Endodermal cell (in vitro differentiated cells): Measurements from ENCODE around the gene ADRA2B. TPM values are rescaled to one million over a fixed set of nuclear protein-coding genes. Genes with fewer than 3 reads are reported as not detected.

Experiments
- DNase-seq: peaks from one replicate; pipeline ENCODE4 v3.0.0-alpha.2; 2017
- H3K27ac ChIP-seq: 2 replicates; pipeline ENCODE4 v1.5.1; 2013; ENCODE audit warnings: mild to moderate bottlenecking, low read depth, low read length, moderate library complexity
- H3K27me3 ChIP-seq: 2 replicates; pipeline ENCODE4 v1.6.1; 2013; ENCODE audit warnings: mild to moderate bottlenecking, low read length, moderate library complexity; ENCODE audit not compliant: insufficient read depth, control insufficient read depth, poor library complexity, severe bottlenecking
- H3K36me3 ChIP-seq: 2 replicates; pipeline ENCODE4 v1.7.0; 2013; ENCODE audit warnings: mild to moderate bottlenecking, low read length, moderate library complexity; ENCODE audit not compliant: control insufficient read depth, insufficient read depth
- H3K4me1 ChIP-seq: one replicate; pipeline ENCODE4 v1.7.0; 2013; ENCODE audit warnings: low read length; ENCODE audit not compliant: control insufficient read depth, insufficient read depth
- H3K4me3 ChIP-seq: 2 replicates; pipeline ENCODE4 v1.5.1; 2013; ENCODE audit warnings: mild to moderate bottlenecking, low read length, moderate library complexity
- H3K9ac ChIP-seq: 2 replicates; pipeline ENCODE4 v1.6.1; 2013; ENCODE audit warnings: mild to moderate bottlenecking, low read length, moderate library complexity; ENCODE audit not compliant: poor library complexity, severe bottlenecking; ENCODE audit errors: extremely low read depth
- H3K9me3 ChIP-seq: 2 replicates; pipeline ENCODE4 v1.6.1; 2013; ENCODE audit warnings: mild to moderate bottlenecking, low read length, moderate library complexity; ENCODE audit not compliant: control insufficient read depth
- H3K27ac Mint-ChIP-seq: 2 replicates; pipeline ENCODE4 v1.8.0; 2020; ENCODE audit warnings: mixed read lengths
- H3K27me3 Mint-ChIP-seq: 2 replicates; pipeline ENCODE4 v1.8.0; 2021; ENCODE audit warnings: mild to moderate bottlenecking, mixed read lengths; ENCODE audit not compliant: insufficient read depth
- H3K36me3 Mint-ChIP-seq: 2 replicates; pipeline ENCODE4 v1.8.0; 2020; ENCODE audit warnings: low read depth, mixed read lengths
- H3K4me1 Mint-ChIP-seq: 2 replicates; pipeline ENCODE4 v1.8.0; 2020; ENCODE audit warnings: mixed read lengths
- H3K4me3 Mint-ChIP-seq: 2 replicates; pipeline ENCODE4 v1.8.0; 2020; ENCODE audit warnings: mild to moderate bottlenecking, moderate library complexity, mixed read lengths
- H3K9me3 Mint-ChIP-seq: 2 replicates; pipeline ENCODE4 v1.8.0; 2020; ENCODE audit warnings: mild to moderate bottlenecking, mixed read lengths
- CTCF ChIP-seq: fragments of 200-600 bp; sonication (generic); conservative IDR thresholded peaks from 2 replicates; pipeline ENCODE4 v1.5.0; 2021; ENCODE audit warnings: antibody characterized with exemption, mild to moderate bottlenecking
- WGBS, 2 experiments: methylation state at CpG; one replicate each; pipeline versions ENCODE4 v1.1.5 to v1.1.7; 2013; ENCODE audit warnings: missing lambda C conversion rate in 2 of 2, mixed read lengths in 1 of 2; ENCODE audit not compliant: insufficient coverage in 1 of 2, insufficient read length in 1 of 2; 5-methylcytosine and 5-hydroxymethylcytosine counted together
- total RNA-seq, 2 donors: library from RNA; stranded (reverse); fragmentation: NEBNext Ultra II Directional in 1 of 2; extraction: Animal tissue kit (Norgen Biotek cat#: 25700) in 1 of 2; gene quantifications; 2 replicates in 1 of 2; 3 replicates in 1 of 2; pipeline ENCODE4 v1.2.1, GENCODE V29; 2021

ADRA2B gene
- total RNA-seq, 2 donors from 2014 or later = 2.4 to 3.8 TPM

DNA sequence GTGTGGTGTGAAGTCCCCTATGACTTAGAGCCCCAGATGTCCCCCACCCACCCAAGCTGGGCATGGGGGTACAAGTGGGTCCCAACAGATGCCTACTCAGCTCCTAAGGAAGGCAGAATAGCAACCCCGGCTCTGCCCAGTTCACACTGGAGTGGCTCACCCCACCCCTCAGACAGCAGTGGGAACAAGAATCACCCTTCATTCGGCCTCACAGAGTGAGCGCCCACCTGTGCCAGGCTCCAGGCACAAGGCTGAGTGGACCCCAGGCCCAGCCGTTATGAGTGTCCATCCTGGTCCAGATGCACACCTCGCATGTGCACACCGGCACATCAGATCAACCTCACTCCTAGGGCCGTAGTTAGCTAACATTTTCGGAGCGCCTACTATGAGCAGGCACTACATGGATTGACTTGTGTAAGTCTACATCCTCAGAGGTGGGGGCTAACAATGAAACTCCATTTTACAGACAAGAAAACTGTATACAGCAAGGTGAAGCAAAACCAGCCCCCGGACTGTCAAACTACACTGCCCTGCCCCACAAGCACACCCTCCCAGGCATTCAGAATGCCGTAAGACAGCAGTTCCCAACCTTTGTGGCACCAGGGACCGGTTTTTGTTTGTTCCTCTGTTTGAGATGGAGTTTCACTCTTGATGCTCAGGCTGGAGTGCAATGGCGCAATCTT lies 24.7 kb upstream of the ADRA2B start:
- H3K4me1 ChIP-seq = no peaks in the 10 kb centered on the region
- H3K9me3 Mint-ChIP-seq = no peaks in the 10 kb centered on the region
- H3K27me3 ChIP-seq = peaks cover 22% of the 10 kb centered on the region
- no peak overlapping the region for H3K27ac Mint-ChIP-seq
- DNase-seq = no peak
- no peaks in the 10 kb centered on the region for H3K36me3 Mint-ChIP-seq
- no peaks in the 10 kb centered on the region for H3K36me3 ChIP-seq
- 90 to 92% methylated on average over 7 to 13 of the region's 13 CpGs for WGBS, 2 experiments
- no peak overlapping the region for H3K4me3 Mint-ChIP-seq
- H3K4me3 ChIP-seq = no peak overlapping the region
- peaks cover 7% of the 10 kb centered on the region for H3K4me1 Mint-ChIP-seq
- no peak overlapping the region for H3K9ac ChIP-seq
- no peak for TF ChIP-seq CTCF
- no peak overlapping the region for H3K27ac ChIP-seq
- no peaks in the 10 kb centered on the region for H3K9me3 ChIP-seq
- peaks cover 25% of the 10 kb centered on the region for H3K27me3 Mint-ChIP-seq

DNA sequence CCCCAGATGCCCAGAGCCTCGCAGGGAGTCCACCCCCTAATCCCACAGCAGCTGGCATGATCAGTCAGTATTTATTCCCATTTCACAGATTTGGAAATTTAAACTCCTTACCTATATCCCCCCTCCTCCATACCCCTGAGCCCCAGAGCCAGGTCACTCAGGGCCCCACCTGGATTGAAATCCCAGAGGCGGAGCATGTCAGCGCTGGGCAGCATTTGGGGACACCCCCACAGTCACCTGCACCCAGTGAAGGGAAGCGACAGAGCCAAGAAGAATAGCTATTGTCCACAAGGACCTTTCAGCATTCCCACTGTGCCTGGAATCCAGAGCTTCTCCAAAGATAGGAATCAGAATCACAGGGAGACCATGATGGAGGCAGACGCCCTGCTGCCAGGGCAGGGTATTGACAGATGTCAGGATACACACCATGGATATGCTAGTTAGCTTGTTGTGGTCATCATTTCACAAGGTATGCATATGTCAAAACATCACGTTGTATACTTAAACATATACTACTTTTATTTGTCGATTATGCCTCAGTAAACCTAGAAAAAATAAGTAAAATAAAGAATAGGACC lies 22.9 kb upstream of the ADRA2B start:
- H3K36me3 ChIP-seq = no peaks in the 10 kb centered on the region
- peaks cover 24% of the 10 kb centered on the region for H3K27me3 Mint-ChIP-seq
- TF ChIP-seq CTCF = peak; percentile 25
- no peaks in the 10 kb centered on the region for H3K36me3 Mint-ChIP-seq
- H3K4me1 ChIP-seq = no peaks in the 10 kb centered on the region
- no peaks in the 10 kb centered on the region for H3K9me3 ChIP-seq
- H3K27ac Mint-ChIP-seq = no peak overlapping the region
- no peaks in the 10 kb centered on the region for H3K9me3 Mint-ChIP-seq
- 70 to 81% methylated on average over 4 to 7 of the region's 7 CpGs for WGBS, 2 experiments
- H3K4me3 ChIP-seq = no peak overlapping the region
- no peak for DNase-seq
- H3K9ac ChIP-seq = no peak overlapping the region
- H3K4me3 Mint-ChIP-seq = no peak overlapping the region
- H3K4me1 Mint-ChIP-seq = peaks cover 3% of the 10 kb centered on the region
- no peak overlapping the region for H3K27ac ChIP-seq
- peaks cover 5% of the 10 kb centered on the region for H3K27me3 ChIP-seq

DNA sequence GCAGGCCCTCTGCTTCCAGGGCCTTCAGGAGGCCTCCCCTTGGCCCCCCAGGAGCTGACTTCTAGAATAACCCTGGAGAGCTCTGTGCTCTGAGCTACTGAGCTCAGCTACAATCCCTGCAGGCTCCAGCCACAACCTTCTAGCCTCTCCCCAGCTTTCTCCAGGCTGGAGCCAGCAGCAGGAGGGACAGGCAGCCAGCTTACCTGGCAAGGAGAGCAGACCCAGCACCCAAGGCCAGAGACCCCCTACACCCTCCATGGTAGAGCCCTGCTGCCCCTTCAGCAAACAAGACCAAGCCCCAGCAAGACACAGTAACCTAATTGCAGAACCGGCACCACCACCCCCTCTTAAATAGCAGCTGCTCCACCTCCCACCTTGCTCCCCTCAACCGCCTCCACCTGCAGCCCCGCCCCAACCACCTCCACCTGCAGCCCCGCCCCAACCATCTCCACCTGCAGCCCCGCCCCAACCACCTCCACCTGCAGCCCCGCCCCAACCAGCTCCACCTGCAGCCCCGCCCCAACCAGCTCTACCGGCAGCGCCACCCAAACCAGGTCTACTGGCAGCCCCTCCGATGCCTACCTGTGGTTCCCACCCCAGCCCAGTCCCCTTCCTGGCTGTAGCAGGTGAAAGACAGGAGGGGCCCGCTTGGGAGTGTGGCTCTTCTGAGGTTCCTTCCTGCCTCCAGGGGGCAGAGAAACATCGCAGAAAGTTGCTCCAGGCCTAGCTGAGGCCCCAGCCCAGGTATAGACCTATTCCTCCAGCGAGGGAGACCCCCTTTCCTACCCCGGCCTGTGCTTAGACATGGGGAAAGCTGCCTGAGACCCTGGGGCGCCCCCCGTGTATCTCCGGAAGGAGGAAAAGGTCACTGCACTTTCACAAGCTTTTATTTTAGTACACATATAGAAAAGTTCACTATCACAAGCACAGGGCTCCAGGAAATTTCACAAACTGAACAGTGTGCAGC lies 22.1 kb upstream of the ADRA2B start, which contains the start of gene ASTL:
ASTL (minus strand) TSS at position 324 of the 967 bp plus-strand sequence; CDS start at position 258, 66 bp downstream.
- H3K4me3 ChIP-seq = no peak within 1 kb of the TSS
- Mint-ChIP-seq H3K4me1 (peaks cover 2% of the 10 kb centered on the region), H3K27ac (no peak within 1 kb of the TSS), H3K4me3 (no peak within 1 kb of the TSS), H3K27me3 (peaks cover 22% of the 10 kb centered on the region), H3K9me3 (no peaks in the 10 kb centered on the region), H3K36me3 (no peaks in the 10 kb centered on the region)
- H3K36me3 ChIP-seq = no peaks in the 10 kb centered on the region
- peak; percentile 81 for TF ChIP-seq CTCF
- no peaks in the 10 kb centered on the region for H3K4me1 ChIP-seq
- H3K27me3 ChIP-seq = no peaks in the 10 kb centered on the region
- no peak within 1 kb of the TSS for H3K27ac ChIP-seq
- WGBS, 2 experiments = 35% methylated on average over 17 of the region's 17 CpGs; no CpG with 5 or more reads in 1 of the 2 experiments
- no peaks in the 10 kb centered on the region for H3K9me3 ChIP-seq
- H3K9ac ChIP-seq = no peak within 1 kb of the TSS
- peak; percentile 96 for DNase-seq
